K562 (cell line): Measurements from ENCODE around the gene NBR1. TPM values are rescaled to one million over a fixed set of nuclear protein-coding genes. Genes with fewer than 3 reads are reported as not detected.
A peak's percentile ranks its signal among the peaks of the same experiment; 100 is the strongest.

ENCODE experiments used
- ARID1B ChIP-seq: fragments of 450-650 bp; IDR thresholded peaks from 2 replicates; pipeline ENCODE4 v1.6.1; 2016; ENCODE audit warnings: antibody characterized with exemption, mild to moderate bottlenecking, inconsistent platforms
- C11orf30 ChIP-seq: fragments of 450-650 bp; IDR thresholded peaks from 2 replicates; pipeline ENCODE4 v1.6.1; 2016; ENCODE audit warnings: low read depth, mild to moderate bottlenecking
- FOXJ3 ChIP-seq: sonication (generic); formaldehyde crosslinking; IDR thresholded peaks from 2 replicates; pipeline ENCODE4 v1.4.0; 2020; ENCODE audit warnings: mild to moderate bottlenecking, missing genetic modification reagents
- GTF2A2 ChIP-seq: IDR thresholded peaks from 2 replicates; pipeline ENCODE4 v1.6.1; 2016; ENCODE audit warnings: mild to moderate bottlenecking, missing genetic modification characterization, missing compliant biosample characterization
- JUN ChIP-seq, 2 experiments: sonication (generic) in 1 of 2; formaldehyde crosslinking in 1 of 2; IDR thresholded peaks; 2 replicates each; pipeline versions ENCODE4 v1.6.1 to v1.8.0; 2012 to 2022; ENCODE audit warnings: borderline replicate concordance in 2 of 2, mild to moderate bottlenecking in 2 of 2, improper control_type of control experiment in 1 of 2, low read depth in 1 of 2, low read length in 1 of 2, missing genetic modification reagents in 1 of 2
- KAT8 ChIP-seq: fragments of 450-650 bp; IDR thresholded peaks from 2 replicates; pipeline ENCODE4 v1.6.1; 2016; ENCODE audit warnings: low read depth, mild to moderate bottlenecking
- KHSRP ChIP-seq: fragments of 450-650 bp; IDR thresholded peaks from 2 replicates; pipeline ENCODE4 v1.6.1; 2017
- RBBP5 ChIP-seq: fragments of 200-600 bp; sonication (generic); IDR thresholded peaks from 2 replicates; pipeline ENCODE4 v1.6.1; 2012; ENCODE audit warnings: borderline replicate concordance, mild to moderate bottlenecking, low read length, control low read depth, inconsistent platforms; ENCODE audit not compliant: insufficient read depth, poor library complexity, severe bottlenecking
- RBM14 ChIP-seq: fragments of 200-400 bp; formaldehyde crosslinking; IDR thresholded peaks from 2 replicates; pipeline ENCODE4 v1.6.1; 2018; ENCODE audit warnings: low read depth, mild to moderate bottlenecking, low read length, moderate library complexity, borderline replicate concordance; ENCODE audit not compliant: insufficient read depth
- RBM22 ChIP-seq: fragments of 200-400 bp; formaldehyde crosslinking; IDR thresholded peaks from 2 replicates; pipeline ENCODE4 v1.6.1; 2018; ENCODE audit warnings: low read length, low read depth; ENCODE audit not compliant: poor library complexity, severe bottlenecking
- TAF1 ChIP-seq: IDR thresholded peaks from 2 replicates; pipeline ENCODE4 v1.6.1; 2011; ENCODE audit warnings: mild to moderate bottlenecking, low read length, moderate library complexity; ENCODE audit not compliant: insufficient read depth, control insufficient read depth, severe bottlenecking; ENCODE audit errors: extremely low read depth
- ZNF57 ChIP-seq: fragments of 450-650 bp; formaldehyde crosslinking; IDR thresholded peaks from 2 replicates; pipeline ENCODE4 v1.4.0; 2020; ENCODE audit warnings: mild to moderate bottlenecking, moderate library complexity
- polyA plus RNA-seq, 8 experiments: library from polyadenylated mRNA; depleted of rRNA in 4 of 8; stranded (reverse) in 5 of 8; unstranded in 3 of 8; fragments of >200 nt; fragmentation: Nextera tagmentation in 2 of 8; fragmentation: Illumina TruSeq in 1 of 8; extraction: Ambion mirVana in 2 of 8; extraction: Trizol in 1 of 8; gene quantifications; 2 replicates each; pipeline versions ENCODE4 v1.2.1 to v1.2.3, GENCODE V29; 2011 to 2014; ENCODE audit warnings: inconsistent platforms in 1 of 8, missing spikeins in 1 of 8
- total RNA-seq, 7 experiments: library from RNA; depleted of rRNA in 6 of 7; stranded (reverse); fragments of >200 nt in 6 of 7; fragmentation: Illumina TruSeq in 2 of 7; extraction: Trizol in 2 of 7; gene quantifications; 2 replicates each; pipeline versions ENCODE4 v1.2.1 to v1.2.3, GENCODE V29; 2011 to 2021; ENCODE audit warnings: low replicate concordance in 1 of 7
- TF ChIP-seq, protein P1 (sequence below), 2 experiments: fragments of 150-350 bp in 1 of 2; IDR thresholded peaks; 2 replicates each; pipeline ENCODE4 v1.6.1; 2012 to 2016; ENCODE audit warnings: low read depth in 2 of 2, low read length in 2 of 2, mild to moderate bottlenecking in 1 of 2, moderate library complexity in 1 of 2
- TF ChIP-seq, protein P2 (sequence below), 2 experiments: fragments of 450-650 bp; IDR thresholded peaks; 2 replicates each; pipeline ENCODE4 v1.6.1; 2018; ENCODE audit warnings: mild to moderate bottlenecking in 2 of 2, low read depth in 1 of 2; ENCODE audit not compliant: partially characterized antibody in 2 of 2
- TF ChIP-seq, protein P3 (sequence below): sonication (generic); formaldehyde crosslinking; IDR thresholded peaks from 2 replicates; pipeline ENCODE4 v1.8.1; 2023; ENCODE audit warnings: mild to moderate bottlenecking, missing genetic modification reagents

The NBR1 gene
- total and polyA plus RNA-seq, 9 of the 15 experiments (the other 6 are each of a cell fraction or from before 2014, with no cell fraction given), result 4.2 to 70.1 (median 39.9) TPM

DNA sequence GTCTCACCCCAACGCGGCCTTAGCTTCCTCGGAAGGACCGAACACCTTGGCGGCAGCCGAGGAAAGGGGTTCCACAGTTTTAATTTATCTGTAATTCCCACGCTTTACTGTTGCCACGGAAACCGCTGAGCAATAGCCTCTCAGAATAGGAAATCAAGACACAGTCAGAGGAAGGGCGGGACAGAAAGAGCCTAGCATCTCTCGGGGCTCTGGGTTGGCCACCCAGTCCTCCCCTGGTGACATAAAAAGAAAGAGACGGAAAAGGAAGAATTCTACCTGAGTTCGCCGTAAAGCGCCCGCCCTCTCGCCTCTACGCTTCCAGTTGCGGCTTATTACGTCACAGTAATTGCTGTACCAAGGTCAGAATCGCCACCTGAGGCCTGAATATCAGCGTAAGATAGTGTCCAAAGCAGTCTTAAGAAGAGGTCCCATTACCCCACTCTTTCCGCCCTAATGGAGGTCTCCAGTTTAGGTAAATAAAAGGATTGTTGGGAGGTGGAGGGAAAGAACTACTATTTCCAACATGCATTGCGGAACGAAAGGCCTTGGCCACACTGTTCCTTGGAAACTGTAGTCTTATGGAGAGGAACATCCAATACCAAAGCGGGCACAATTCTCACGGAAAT is 761 bp upstream of the NBR1 start (continued):
- TF ChIP-seq JUN (IDR thresholded peaks at IDR 0.05; ENCODE audit: borderline replicate concordance, low read depth, low read length) (peak; percentile 41; the same call in 1 of the 2 replicates), JUN (CRISPR knock-in tag; IDR thresholded peaks at IDR 0.05; ENCODE audit: borderline replicate concordance) (no peak), ZNF57 (no peak), RBM14 (no peak), C11orf30 (peak; percentile 84), RBM22 (no peak), FOXJ3 (no peak), KAT8 (no peak), KHSRP (peak; percentile 83), GTF2A2 (tag) (no peak), TAF1 (peak; percentile 62), RBBP5 (no peak), ARID1B (peak; percentile 48)
- TF ChIP-seq, protein P1, sequence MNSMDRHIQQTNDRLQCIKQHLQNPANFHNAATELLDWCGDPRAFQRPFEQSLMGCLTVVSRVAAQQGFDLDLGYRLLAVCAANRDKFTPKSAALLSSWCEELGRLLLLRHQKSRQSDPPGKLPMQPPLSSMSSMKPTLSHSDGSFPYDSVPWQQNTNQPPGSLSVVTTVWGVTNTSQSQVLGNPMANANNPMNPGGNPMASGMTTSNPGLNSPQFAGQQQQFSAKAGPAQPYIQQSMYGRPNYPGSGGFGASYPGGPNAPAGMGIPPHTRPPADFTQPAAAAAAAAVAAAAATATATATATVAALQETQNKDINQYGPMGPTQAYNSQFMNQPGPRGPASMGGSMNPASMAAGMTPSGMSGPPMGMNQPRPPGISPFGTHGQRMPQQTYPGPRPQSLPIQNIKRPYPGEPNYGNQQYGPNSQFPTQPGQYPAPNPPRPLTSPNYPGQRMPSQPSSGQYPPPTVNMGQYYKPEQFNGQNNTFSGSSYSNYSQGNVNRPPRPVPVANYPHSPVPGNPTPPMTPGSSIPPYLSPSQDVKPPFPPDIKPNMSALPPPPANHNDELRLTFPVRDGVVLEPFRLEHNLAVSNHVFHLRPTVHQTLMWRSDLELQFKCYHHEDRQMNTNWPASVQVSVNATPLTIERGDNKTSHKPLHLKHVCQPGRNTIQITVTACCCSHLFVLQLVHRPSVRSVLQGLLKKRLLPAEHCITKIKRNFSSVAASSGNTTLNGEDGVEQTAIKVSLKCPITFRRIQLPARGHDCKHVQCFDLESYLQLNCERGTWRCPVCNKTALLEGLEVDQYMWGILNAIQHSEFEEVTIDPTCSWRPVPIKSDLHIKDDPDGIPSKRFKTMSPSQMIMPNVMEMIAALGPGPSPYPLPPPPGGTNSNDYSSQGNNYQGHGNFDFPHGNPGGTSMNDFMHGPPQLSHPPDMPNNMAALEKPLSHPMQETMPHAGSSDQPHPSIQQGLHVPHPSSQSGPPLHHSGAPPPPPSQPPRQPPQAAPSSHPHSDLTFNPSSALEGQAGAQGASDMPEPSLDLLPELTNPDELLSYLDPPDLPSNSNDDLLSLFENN (IDR thresholded peaks at IDR 0.05; ENCODE audit: low read depth in 2 of 2, low read length in 2 of 2), result no peak
- TF ChIP-seq, protein P2, sequence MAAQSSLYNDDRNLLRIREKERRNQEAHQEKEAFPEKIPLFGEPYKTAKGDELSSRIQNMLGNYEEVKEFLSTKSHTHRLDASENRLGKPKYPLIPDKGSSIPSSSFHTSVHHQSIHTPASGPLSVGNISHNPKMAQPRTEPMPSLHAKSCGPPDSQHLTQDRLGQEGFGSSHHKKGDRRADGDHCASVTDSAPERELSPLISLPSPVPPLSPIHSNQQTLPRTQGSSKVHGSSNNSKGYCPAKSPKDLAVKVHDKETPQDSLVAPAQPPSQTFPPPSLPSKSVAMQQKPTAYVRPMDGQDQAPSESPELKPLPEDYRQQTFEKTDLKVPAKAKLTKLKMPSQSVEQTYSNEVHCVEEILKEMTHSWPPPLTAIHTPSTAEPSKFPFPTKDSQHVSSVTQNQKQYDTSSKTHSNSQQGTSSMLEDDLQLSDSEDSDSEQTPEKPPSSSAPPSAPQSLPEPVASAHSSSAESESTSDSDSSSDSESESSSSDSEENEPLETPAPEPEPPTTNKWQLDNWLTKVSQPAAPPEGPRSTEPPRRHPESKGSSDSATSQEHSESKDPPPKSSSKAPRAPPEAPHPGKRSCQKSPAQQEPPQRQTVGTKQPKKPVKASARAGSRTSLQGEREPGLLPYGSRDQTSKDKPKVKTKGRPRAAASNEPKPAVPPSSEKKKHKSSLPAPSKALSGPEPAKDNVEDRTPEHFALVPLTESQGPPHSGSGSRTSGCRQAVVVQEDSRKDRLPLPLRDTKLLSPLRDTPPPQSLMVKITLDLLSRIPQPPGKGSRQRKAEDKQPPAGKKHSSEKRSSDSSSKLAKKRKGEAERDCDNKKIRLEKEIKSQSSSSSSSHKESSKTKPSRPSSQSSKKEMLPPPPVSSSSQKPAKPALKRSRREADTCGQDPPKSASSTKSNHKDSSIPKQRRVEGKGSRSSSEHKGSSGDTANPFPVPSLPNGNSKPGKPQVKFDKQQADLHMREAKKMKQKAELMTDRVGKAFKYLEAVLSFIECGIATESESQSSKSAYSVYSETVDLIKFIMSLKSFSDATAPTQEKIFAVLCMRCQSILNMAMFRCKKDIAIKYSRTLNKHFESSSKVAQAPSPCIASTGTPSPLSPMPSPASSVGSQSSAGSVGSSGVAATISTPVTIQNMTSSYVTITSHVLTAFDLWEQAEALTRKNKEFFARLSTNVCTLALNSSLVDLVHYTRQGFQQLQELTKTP (IDR thresholded peaks at IDR 0.05; ENCODE audit: low read depth in 1 of 2, partially characterized antibody in 2 of 2), result peak in 1 of 2 experiments; percentile 92
- TF ChIP-seq, protein P3, sequence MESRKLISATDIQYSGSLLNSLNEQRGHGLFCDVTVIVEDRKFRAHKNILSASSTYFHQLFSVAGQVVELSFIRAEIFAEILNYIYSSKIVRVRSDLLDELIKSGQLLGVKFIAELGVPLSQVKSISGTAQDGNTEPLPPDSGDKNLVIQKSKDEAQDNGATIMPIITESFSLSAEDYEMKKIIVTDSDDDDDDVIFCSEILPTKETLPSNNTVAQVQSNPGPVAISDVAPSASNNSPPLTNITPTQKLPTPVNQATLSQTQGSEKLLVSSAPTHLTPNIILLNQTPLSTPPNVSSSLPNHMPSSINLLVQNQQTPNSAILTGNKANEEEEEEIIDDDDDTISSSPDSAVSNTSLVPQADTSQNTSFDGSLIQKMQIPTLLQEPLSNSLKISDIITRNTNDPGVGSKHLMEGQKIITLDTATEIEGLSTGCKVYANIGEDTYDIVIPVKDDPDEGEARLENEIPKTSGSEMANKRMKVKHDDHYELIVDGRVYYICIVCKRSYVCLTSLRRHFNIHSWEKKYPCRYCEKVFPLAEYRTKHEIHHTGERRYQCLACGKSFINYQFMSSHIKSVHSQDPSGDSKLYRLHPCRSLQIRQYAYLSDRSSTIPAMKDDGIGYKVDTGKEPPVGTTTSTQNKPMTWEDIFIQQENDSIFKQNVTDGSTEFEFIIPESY (CRISPR knock-in tag), result no peak
